Neural cell (in vitro differentiated cells): ENCODE results near the gene FNDC7. TPM values are rescaled to one million over a fixed set of nuclear protein-coding genes. Genes with fewer than 3 reads are reported as not detected.
A peak's percentile ranks its signal among the peaks of the same experiment; 100 is the strongest.

Source experiments
- H2AFZ ChIP-seq: fragments of 200-600, 300-800 bp; sonication (generic), shearing (Covaris generic); 2 replicates; pipeline ENCODE4 v1.6.0; 2014; ENCODE audit warnings: low read depth, mild to moderate bottlenecking, antibody characterized with exemption, low read length, moderate library complexity
- H3F3A ChIP-seq: fragments of 200-600 bp; shearing (Covaris generic); 2 replicates; pipeline ENCODE4 v1.6.1; 2016; ENCODE audit warnings: mild to moderate bottlenecking, moderate library complexity, mixed read lengths, antibody characterized with exemption, low read length; ENCODE audit not compliant: insufficient read depth, poor library complexity, severe bottlenecking
- H3K27ac ChIP-seq: fragments of 200-600, 300-800 bp; sonication (generic), shearing (Covaris generic); 2 replicates; pipeline ENCODE4 v1.5.1; 2014; ENCODE audit warnings: mild to moderate bottlenecking, low read length, moderate library complexity
- H3K27me3 ChIP-seq: fragments of 300-800, 200-600 bp; sonication (generic), shearing (Covaris generic); 2 replicates; pipeline ENCODE4 v1.6.0; 2014; ENCODE audit warnings: mild to moderate bottlenecking, low read depth, low read length, moderate library complexity; ENCODE audit not compliant: insufficient read depth
- H3K36me3 ChIP-seq: fragments of 300-800, 200-600 bp; sonication (generic), shearing (Covaris generic); 2 replicates; pipeline ENCODE4 v1.5.1; 2014; ENCODE audit warnings: mild to moderate bottlenecking, antibody characterized with exemption, low read length, moderate library complexity; ENCODE audit not compliant: insufficient read depth
- H3K4me2 ChIP-seq: fragments of 300-800, 200-600 bp; sonication (generic), shearing (Covaris generic); 2 replicates; pipeline ENCODE4 v1.6.0; 2014; ENCODE audit warnings: mild to moderate bottlenecking, low read length
- H3K4me3 ChIP-seq: fragments of 300-800, 200-600 bp; sonication (generic), shearing (Covaris generic); 2 replicates; pipeline ENCODE4 v1.5.1; 2014; ENCODE audit warnings: mild to moderate bottlenecking, low read length, moderate library complexity
- H3K79me2 ChIP-seq: fragments of 200-600 bp; shearing (Covaris generic); replicated peaks from 2 replicates; pipeline ENCODE4 v1.6.0; 2014; ENCODE audit warnings: mild to moderate bottlenecking, low read length, moderate library complexity; ENCODE audit not compliant: insufficient read depth
- H3K9ac ChIP-seq: fragments of 300-800, 200-600 bp; sonication (generic), shearing (Covaris generic); 2 replicates; pipeline ENCODE4 v1.6.1; 2016; ENCODE audit warnings: mild to moderate bottlenecking, low read length, mixed read lengths
- H3K9me2 ChIP-seq: fragments of 200-600 bp; shearing (Covaris generic); 2 replicates; pipeline ENCODE4 v1.6.1; 2016; ENCODE audit warnings: mild to moderate bottlenecking, low read length, mixed read lengths; ENCODE audit not compliant: insufficient read depth
- H3K9me3 ChIP-seq: fragments of 200-600, 300-800 bp; sonication (generic), shearing (Covaris generic); 2 replicates; pipeline ENCODE4 v1.6.1; 2016; ENCODE audit warnings: mild to moderate bottlenecking, mixed run types, low read length, moderate library complexity, mixed read lengths
- H4K20me1 ChIP-seq: fragments of 200-600 bp; shearing (Covaris generic); 2 replicates; pipeline ENCODE4 v1.6.1; 2016; ENCODE audit warnings: mild to moderate bottlenecking, mixed run types; ENCODE audit not compliant: insufficient read depth
- CTCF ChIP-seq: fragments of 450-650 bp; IDR thresholded peaks from 2 replicates; pipeline ENCODE4 v1.5.1; 2014; ENCODE audit warnings: antibody characterized with exemption, mild to moderate bottlenecking, moderate library complexity; ENCODE audit not compliant: poor library complexity, severe bottlenecking
- EP300 ChIP-seq: fragments of 450-650 bp; conservative IDR thresholded peaks from 2 replicates; pipeline ENCODE4 v1.6.1; 2014; ENCODE audit warnings: antibody characterized with exemption, mild to moderate bottlenecking, moderate library complexity; ENCODE audit not compliant: poor library complexity, severe bottlenecking
- EZH2 ChIP-seq: fragments of 200-600, 300-800 bp; shearing (Covaris generic), sonication (generic); IDR thresholded peaks from 2 replicates; pipeline ENCODE4 v1.6.1; 2014; ENCODE audit warnings: antibody characterized with exemption, low read length, borderline replicate concordance, mild to moderate bottlenecking; ENCODE audit not compliant: insufficient read depth, poor library complexity, severe bottlenecking
- MXI1 ChIP-seq: fragments of 450-650 bp; conservative IDR thresholded peaks from 2 replicates; pipeline ENCODE4 v1.6.1; 2014; ENCODE audit warnings: antibody characterized with exemption, mild to moderate bottlenecking; ENCODE audit not compliant: poor library complexity, severe bottlenecking
- POLR2AphosphoS5 ChIP-seq: IDR thresholded peaks from 2 replicates; pipeline ENCODE4 v1.6.1; 2012
- RAD21 ChIP-seq: fragments of 450-650 bp; conservative IDR thresholded peaks from 2 replicates; pipeline ENCODE4 v1.6.1; 2014; ENCODE audit warnings: antibody characterized with exemption, mild to moderate bottlenecking, moderate library complexity
- REST ChIP-seq: IDR thresholded peaks from 2 replicates; pipeline ENCODE4 v1.6.1; 2012; ENCODE audit warnings: borderline replicate concordance
- SMC3 ChIP-seq: fragments of 450-650 bp; conservative IDR thresholded peaks from 2 replicates; pipeline ENCODE4 v1.6.1; 2014; ENCODE audit warnings: antibody characterized with exemption, mild to moderate bottlenecking, moderate library complexity; ENCODE audit not compliant: poor library complexity
- TAF1 ChIP-seq: IDR thresholded peaks from 2 replicates; pipeline ENCODE4 v1.6.1; 2012; ENCODE audit warnings: low read depth
- polyA plus RNA-seq: library from polyadenylated mRNA; depleted of rRNA; stranded (reverse); fragments of >200 nt; gene quantifications from 2 replicates; pipeline ENCODE4 v1.2.3, GENCODE V29; 2014

The FNDC7 gene
- polyA plus RNA-seq, 1 donor from 2014 or later: not detected

- peaks cover 12% of the 10 kb centered on the region for H3K79me2 ChIP-seq
- peak within 1 kb of the TSS; percentile 78 for H3K4me3 ChIP-seq
- no peaks in the 10 kb centered on the region for H3F3A ChIP-seq
- no peaks in the 10 kb centered on the region for H3K9me3 ChIP-seq
- TF ChIP-seq RAD21 (peak; percentile 61), EZH2 (no peak), MXI1 (peak; percentile 75), TAF1 (peak; percentile 63), POLR2AphosphoS5 (peak; percentile 83), REST (peak; percentile 70), EP300 (peak; percentile 63), CTCF (peak; percentile 98), SMC3 (peak; percentile 77)
- H2AFZ ChIP-seq: peak within 1 kb of the TSS; percentile 54
- H3K27ac ChIP-seq: peak within 1 kb of the TSS; percentile 51
- H3K4me2 ChIP-seq: peak within 1 kb of the TSS; percentile 46
- no peaks in the 10 kb centered on the region for H3K36me3 ChIP-seq
- peak within 1 kb of the TSS; percentile 71 for H3K9ac ChIP-seq
- H3K27me3 ChIP-seq: no peaks in the 10 kb centered on the region
- H4K20me1 ChIP-seq: no peaks in the 10 kb centered on the region
- no peaks in the 10 kb centered on the region for H3K9me2 ChIP-seq
These were observed 33.9 kb downstream of the FNDC7 start, which contains the start of gene STXBP3 for GRCh38 chr1:108746382-108747170. Gene STXBP3 (plus strand): TSS chr1:108746674. CDS start chr1:108746738, 64 bp downstream.

- no peak for TF ChIP-seq REST
- no peak for TF ChIP-seq SMC3
- TF ChIP-seq TAF1: no peak
- no peak for TF ChIP-seq MXI1
- TF ChIP-seq EP300: no peak
- TF ChIP-seq EZH2: no peak
- no peak for TF ChIP-seq POLR2AphosphoS5
- TF ChIP-seq CTCF: no peak
- TF ChIP-seq RAD21: no peak
- Histone ChIP-seq H2AFZ (peak overlapping the region; percentile 54), H3K4me3 (peak overlapping the region; percentile 78), H3K27me3 (no peaks in the 10 kb centered on the region), H4K20me1 (no peaks in the 10 kb centered on the region), H3K4me2 (peak overlapping the region; percentile 46), H3K36me3 (no peaks in the 10 kb centered on the region), H3K27ac (peak overlapping the region; percentile 51), H3F3A (no peaks in the 10 kb centered on the region), H3K9me3 (no peaks in the 10 kb centered on the region), H3K79me2 (peaks cover 12% of the 10 kb centered on the region), H3K9ac (peak overlapping the region; percentile 71), H3K9me2 (no peaks in the 10 kb centered on the region)
These were observed 34.6 kb downstream of the FNDC7 start for GRCh38 chr1:108747171-108747850.
